Hepatocyte (in vitro differentiated cells): ENCODE measurements around the gene MAP1A. TPM values are rescaled to one million over a fixed set of nuclear protein-coding genes. Genes with fewer than 3 reads are reported as not detected.

Experiments used
- DNase-seq: peaks from one replicate; pipeline ENCODE4 v3.0.0-alpha.2; 2016; ENCODE audit warnings: low spot score
- H2AFZ ChIP-seq: fragments of 200-600 bp; sonication (generic); 2 replicates; pipeline ENCODE4 v1.6.0; 2016; ENCODE audit warnings: antibody characterized with exemption, mild to moderate bottlenecking
- H3K27ac ChIP-seq: fragments of 200-600 bp; sonication (generic); 2 replicates; pipeline ENCODE4 v1.5.1; 2016; ENCODE audit warnings: mild to moderate bottlenecking
- H3K27me3 ChIP-seq: fragments of 200-600 bp; sonication (generic); 2 replicates; pipeline ENCODE4 v1.6.1; 2016
- H3K36me3 ChIP-seq: fragments of 200-600 bp; sonication (generic); replicated peaks from 2 replicates; pipeline ENCODE4 v1.5.1; 2016; ENCODE audit warnings: low read depth; ENCODE audit not compliant: insufficient read depth
- H3K4me1 ChIP-seq: fragments of 200-600 bp; sonication (generic); 2 replicates; pipeline ENCODE4 v1.5.1; 2016; ENCODE audit warnings: mild to moderate bottlenecking, moderate library complexity; ENCODE audit not compliant: insufficient read depth
- H3K4me2 ChIP-seq: fragments of 200-600 bp; sonication (generic); 2 replicates; pipeline ENCODE4 v1.6.0; 2016
- H3K4me3 ChIP-seq: fragments of 200-600 bp; sonication (generic); 2 replicates; pipeline ENCODE4 v1.5.1; 2016; ENCODE audit warnings: mild to moderate bottlenecking
- H3K79me2 ChIP-seq: fragments of 200-600 bp; sonication (generic); 2 replicates; pipeline ENCODE4 v1.6.0; 2017; ENCODE audit warnings: mild to moderate bottlenecking
- H3K9me2 ChIP-seq: fragments of 200-600 bp; sonication (generic); replicated peaks from 2 replicates; pipeline ENCODE4 v1.6.0; 2017; ENCODE audit warnings: mild to moderate bottlenecking; ENCODE audit not compliant: insufficient read depth
- H3K9me3 ChIP-seq: fragments of 200-600 bp; sonication (generic); 2 replicates; pipeline ENCODE4 v1.5.1; 2016; ENCODE audit warnings: low read depth, mild to moderate bottlenecking
- H4K20me1 ChIP-seq: fragments of 200-600 bp; sonication (generic); 2 replicates; pipeline ENCODE4 v1.6.0; 2016; ENCODE audit warnings: mild to moderate bottlenecking; ENCODE audit not compliant: insufficient read depth, poor library complexity, severe bottlenecking
- EZH2 ChIP-seq: fragments of 200-600 bp; sonication (generic); IDR thresholded peaks from 2 replicates; pipeline ENCODE4 v1.6.1; 2016; ENCODE audit warnings: antibody characterized with exemption, mild to moderate bottlenecking, borderline replicate concordance
- EZH2phosphoT487 ChIP-seq: fragments of 200-600 bp; sonication (generic); IDR thresholded peaks from one replicate; pipeline ENCODE4 v1.6.1; 2018; ENCODE audit warnings: antibody characterized with exemption, mild to moderate bottlenecking, low read depth, moderate library complexity; ENCODE audit not compliant: unreplicated experiment, severe bottlenecking
- WGBS: methylation state at CpG from one replicate; pipeline ENCODE4 v1.1.6; 2016; ENCODE audit warnings: low lambda C conversion rate; ENCODE audit errors: missing lambda C conversion rate; 5-methylcytosine and 5-hydroxymethylcytosine counted together
- polyA plus RNA-seq: library from polyadenylated mRNA; unstranded; fragments of >200 nt; fragmentation: Nextera tagmentation; extraction: Ambion mirVana; gene quantifications from 2 replicates; pipeline ENCODE4 v1.2.1, GENCODE V29; 2016
- total RNA-seq: library from RNA; depleted of rRNA; stranded (reverse); fragments of >200 nt; gene quantifications from 2 replicates; pipeline ENCODE4 v1.2.3, GENCODE V29; 2014
- TF ChIP-seq, protein P1 (sequence below): fragments of 200-600 bp; sonication (generic); IDR thresholded peaks from 2 replicates; pipeline ENCODE4 v1.5.1; 2016; ENCODE audit warnings: antibody characterized with exemption, mild to moderate bottlenecking; ENCODE audit not compliant: poor library complexity

MAP1A gene
- total and polyA plus RNA-seq, 2 experiments from 2014 or later: 7.2 to 9.5 TPM

DNA sequence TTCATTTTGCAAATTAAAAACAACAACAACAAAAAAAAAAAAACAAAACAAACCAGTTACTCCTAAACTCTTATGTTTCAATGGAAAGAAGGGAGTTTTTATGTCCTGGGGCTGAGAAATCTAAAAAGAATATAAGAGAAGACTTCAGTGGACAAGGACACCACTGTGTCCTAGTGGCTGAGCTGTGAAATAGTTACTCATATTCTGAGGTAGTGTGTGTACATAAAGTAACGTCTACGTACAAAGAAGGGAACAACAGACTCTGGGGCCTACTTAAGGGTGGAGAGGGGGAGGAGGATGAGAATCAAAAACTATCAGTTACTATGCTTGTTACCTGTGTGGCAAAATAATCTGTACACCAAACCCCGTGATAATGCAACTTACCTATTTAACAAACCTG, 18.4 kb upstream of the MAP1A start:
- Histone ChIP-seq H3K9me3 (no peaks in the 10 kb centered on the region), H3K4me2 (no peak overlapping the region), H3K27me3 (no peaks in the 10 kb centered on the region), H3K36me3 (no peaks in the 10 kb centered on the region), H3K27ac (no peak overlapping the region), H2AFZ (no peak overlapping the region), H3K9me2 (no peaks in the 10 kb centered on the region), H3K4me3 (no peak overlapping the region), H3K79me2 (no peaks in the 10 kb centered on the region), H3K4me1 (peaks cover under 1% of the 10 kb centered on the region), H4K20me1 (no peaks in the 10 kb centered on the region)
- WGBS: 73% methylated on average over 3 of the region's 3 CpGs
- TF ChIP-seq, protein P1, sequence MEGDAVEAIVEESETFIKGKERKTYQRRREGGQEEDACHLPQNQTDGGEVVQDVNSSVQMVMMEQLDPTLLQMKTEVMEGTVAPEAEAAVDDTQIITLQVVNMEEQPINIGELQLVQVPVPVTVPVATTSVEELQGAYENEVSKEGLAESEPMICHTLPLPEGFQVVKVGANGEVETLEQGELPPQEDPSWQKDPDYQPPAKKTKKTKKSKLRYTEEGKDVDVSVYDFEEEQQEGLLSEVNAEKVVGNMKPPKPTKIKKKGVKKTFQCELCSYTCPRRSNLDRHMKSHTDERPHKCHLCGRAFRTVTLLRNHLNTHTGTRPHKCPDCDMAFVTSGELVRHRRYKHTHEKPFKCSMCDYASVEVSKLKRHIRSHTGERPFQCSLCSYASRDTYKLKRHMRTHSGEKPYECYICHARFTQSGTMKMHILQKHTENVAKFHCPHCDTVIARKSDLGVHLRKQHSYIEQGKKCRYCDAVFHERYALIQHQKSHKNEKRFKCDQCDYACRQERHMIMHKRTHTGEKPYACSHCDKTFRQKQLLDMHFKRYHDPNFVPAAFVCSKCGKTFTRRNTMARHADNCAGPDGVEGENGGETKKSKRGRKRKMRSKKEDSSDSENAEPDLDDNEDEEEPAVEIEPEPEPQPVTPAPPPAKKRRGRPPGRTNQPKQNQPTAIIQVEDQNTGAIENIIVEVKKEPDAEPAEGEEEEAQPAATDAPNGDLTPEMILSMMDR: no peak
- TF ChIP-seq EZH2: no peak
- no peak for TF ChIP-seq EZH2phosphoT487
- no peak for DNase-seq

DNA sequence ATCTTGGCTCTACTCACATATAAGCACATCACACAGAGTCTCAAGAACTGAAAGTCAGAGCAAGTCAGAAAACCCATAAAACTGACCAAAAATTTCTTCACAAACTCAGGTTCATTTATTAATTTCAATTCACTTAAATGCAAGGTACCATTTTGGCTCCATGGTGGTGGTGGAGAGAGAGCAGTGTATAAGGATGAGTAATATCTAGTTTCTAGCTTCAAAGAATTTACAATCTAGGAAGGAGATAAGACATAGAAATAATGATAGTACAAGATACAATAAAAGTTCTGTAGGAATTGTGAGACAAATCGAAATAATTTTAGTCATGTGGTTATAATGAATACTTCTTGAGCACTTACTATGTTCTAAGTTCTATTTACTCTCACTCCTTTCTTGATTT, 17.8 kb upstream of the MAP1A start:
- H3K9me2 ChIP-seq: no peaks in the 10 kb centered on the region
- no peak for DNase-seq
- no peak overlapping the region for H3K27ac ChIP-seq
- H3K4me2 ChIP-seq: no peak overlapping the region
- no peak overlapping the region for H3K4me3 ChIP-seq
- H2AFZ ChIP-seq: no peak overlapping the region
- H3K36me3 ChIP-seq: no peaks in the 10 kb centered on the region
- no peaks in the 10 kb centered on the region for H3K27me3 ChIP-seq
- TF ChIP-seq, protein P1: no peak
- TF ChIP-seq EZH2: no peak
- TF ChIP-seq EZH2phosphoT487: no peak
- WGBS: 71% methylated on average over 1 of the region's 1 CpG
- H3K79me2 ChIP-seq: no peaks in the 10 kb centered on the region
- no peaks in the 10 kb centered on the region for H3K9me3 ChIP-seq
- H3K4me1 ChIP-seq: no peaks in the 10 kb centered on the region
- no peaks in the 10 kb centered on the region for H4K20me1 ChIP-seq

DNA sequence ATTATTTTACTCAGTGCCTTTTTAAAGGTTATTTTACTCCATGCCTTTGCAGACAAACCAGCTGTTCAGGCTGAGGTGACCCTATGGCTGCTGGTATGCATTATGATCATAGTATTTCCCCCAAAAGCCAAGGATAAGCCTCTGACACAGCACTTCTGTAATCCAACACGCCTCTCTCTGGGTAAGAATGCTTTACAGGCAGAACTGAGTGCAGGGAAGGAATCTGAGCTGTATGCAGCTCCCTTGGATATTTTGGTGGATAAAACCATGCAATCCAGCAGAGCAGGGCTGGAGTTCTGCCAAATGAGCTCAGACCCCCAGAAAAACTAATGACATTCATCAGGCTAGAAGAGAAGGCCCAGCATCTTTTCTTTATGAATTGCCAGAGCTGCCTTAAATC, 11.7 kb upstream of the MAP1A start:
- H3K36me3 ChIP-seq: no peaks in the 10 kb centered on the region
- peak; percentile 51 for DNase-seq
- no peaks in the 10 kb centered on the region for H3K9me2 ChIP-seq
- no peak overlapping the region for H3K4me2 ChIP-seq
- TF ChIP-seq EZH2 (no peak), EZH2phosphoT487 (no peak)
- TF ChIP-seq, protein P1: no peak
- 43% methylated on average over 1 of the region's 1 CpG for WGBS
- H3K79me2 ChIP-seq: no peaks in the 10 kb centered on the region
- no peak overlapping the region for H2AFZ ChIP-seq
- no peaks in the 10 kb centered on the region for H3K9me3 ChIP-seq
- H3K4me1 ChIP-seq: peaks cover 21% of the 10 kb centered on the region
- no peaks in the 10 kb centered on the region for H3K27me3 ChIP-seq
- no peak overlapping the region for H3K4me3 ChIP-seq
- H3K27ac ChIP-seq: peak overlapping the region; percentile 29
- no peaks in the 10 kb centered on the region for H4K20me1 ChIP-seq

DNA sequence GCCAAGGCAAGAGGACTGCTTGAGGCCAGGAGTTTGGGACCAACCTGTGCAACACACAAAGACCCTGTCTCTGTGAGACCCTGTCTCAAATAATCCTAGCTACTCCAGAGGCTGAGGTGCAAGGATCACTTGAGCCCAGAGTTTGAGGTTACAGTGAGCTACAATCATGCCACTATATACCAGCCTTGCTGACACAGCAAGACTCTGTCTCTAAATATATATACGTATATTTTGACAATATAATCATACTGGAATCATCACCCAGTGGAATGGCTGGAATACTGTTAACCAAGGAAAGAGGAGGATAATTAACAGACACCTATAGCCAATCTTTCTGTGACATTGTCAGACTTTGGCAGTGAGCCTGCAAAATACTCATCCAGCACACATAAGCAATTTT, 9.0 kb upstream of the MAP1A start:
- H2AFZ ChIP-seq: no peak overlapping the region
- DNase-seq: no peak
- H3K9me2 ChIP-seq: no peaks in the 10 kb centered on the region
- H3K9me3 ChIP-seq: no peaks in the 10 kb centered on the region
- H3K27ac ChIP-seq: peak overlapping the region; percentile 91
- H3K4me2 ChIP-seq: no peak overlapping the region
- WGBS: 57% methylated on average over 1 of the region's 1 CpG
- H3K79me2 ChIP-seq: no peaks in the 10 kb centered on the region
- no peak for TF ChIP-seq EZH2phosphoT487
- TF ChIP-seq, protein P1: no peak
- no peak for TF ChIP-seq EZH2
- peaks cover 4% of the 10 kb centered on the region for H3K27me3 ChIP-seq
- peaks cover 21% of the 10 kb centered on the region for H3K4me1 ChIP-seq
- H4K20me1 ChIP-seq: no peaks in the 10 kb centered on the region
- H3K4me3 ChIP-seq: no peak overlapping the region
- H3K36me3 ChIP-seq: no peaks in the 10 kb centered on the region
